COR-L47 (cell line): Measurements from ENCODE around the gene MAST2.
"Not testable (repeated sequence)": the region's sequence is repeated elsewhere in the genome, so short reads cannot be mapped to it uniquely, and the experiment has no call there.

Experiments used
- DNase-seq: peaks from one replicate; lab custom pipeline; 2025; lab: John Stamatoyannopoulos, UW

Gene MAST2

DNA sequence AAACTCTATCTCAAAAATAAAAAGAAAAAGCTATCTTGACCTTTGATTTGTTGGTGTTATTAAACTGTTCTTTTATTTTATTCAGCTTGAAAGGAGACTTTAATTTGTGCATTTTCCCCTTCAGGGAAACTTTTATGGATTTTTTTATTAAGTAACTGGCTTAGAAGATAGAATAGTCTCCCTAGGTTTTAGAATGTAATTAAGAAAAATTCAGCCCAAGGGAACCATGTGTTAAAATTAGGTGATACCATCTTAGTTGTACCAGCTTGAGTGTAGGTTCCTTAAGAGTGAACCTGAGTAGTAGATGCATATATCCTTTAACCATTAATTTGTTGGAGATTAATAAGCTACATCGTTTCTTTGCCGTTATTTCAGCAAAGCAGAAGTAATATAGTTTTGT, 11.4 kb downstream of the MAST2 start:
- no peak for DNase-seq

DNA sequence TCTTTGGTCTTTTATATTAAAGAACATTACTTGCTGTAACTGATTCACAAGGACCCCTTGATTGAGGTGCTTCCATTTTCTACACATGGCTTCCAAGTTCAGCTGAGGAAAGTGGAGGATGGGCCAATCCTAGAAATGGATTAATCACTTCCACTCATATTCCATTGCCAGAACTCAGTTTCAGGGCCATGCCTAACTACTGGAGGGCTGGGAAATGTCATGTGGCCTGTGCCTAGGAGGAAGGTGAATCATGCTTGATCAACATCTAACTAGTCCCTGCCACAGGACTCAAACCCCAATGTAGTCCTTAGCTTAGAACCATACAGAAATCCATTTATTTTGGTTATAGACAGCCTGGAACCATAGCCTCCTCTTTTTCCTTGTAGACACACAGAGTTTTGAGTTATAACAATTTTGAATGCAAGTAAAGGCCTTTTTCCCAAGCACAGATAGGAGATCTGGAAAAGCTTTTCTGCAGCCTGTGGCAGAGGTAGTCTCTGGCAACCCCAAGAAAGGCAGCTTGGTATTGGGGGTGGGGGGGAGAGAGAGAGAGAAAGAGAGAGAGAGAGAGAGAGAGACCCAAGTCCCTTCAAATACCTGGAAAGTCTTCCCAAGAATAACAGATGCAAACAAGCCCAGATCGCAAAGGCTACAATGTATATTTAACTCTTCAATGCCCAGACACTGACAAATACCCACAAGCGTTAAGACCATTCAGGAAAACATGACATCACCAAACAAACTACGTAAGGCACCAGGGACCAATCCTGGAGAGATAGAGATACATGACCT, 12.5 kb downstream of the MAST2 start:
- no peak for DNase-seq

DNA sequence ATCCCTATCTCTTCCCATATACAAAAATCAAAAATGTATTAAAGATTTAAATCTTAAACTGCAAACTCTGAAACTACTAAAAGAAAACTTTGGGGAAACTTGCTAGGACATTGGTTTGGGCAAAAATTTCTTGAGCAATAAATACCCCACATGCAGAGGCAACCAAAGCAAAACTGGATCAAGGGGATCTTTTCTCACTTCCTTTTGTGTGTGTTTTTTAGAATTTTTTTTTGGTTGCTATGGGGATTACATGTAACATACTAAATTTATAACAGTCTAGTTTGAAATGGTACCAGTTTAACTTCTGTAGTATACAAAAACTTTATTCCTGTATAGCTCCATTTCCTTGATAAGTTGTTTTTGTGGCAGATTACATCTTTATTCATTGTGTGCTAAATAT, 16.8 kb downstream of the MAST2 start:
- no peak for DNase-seq

DNA sequence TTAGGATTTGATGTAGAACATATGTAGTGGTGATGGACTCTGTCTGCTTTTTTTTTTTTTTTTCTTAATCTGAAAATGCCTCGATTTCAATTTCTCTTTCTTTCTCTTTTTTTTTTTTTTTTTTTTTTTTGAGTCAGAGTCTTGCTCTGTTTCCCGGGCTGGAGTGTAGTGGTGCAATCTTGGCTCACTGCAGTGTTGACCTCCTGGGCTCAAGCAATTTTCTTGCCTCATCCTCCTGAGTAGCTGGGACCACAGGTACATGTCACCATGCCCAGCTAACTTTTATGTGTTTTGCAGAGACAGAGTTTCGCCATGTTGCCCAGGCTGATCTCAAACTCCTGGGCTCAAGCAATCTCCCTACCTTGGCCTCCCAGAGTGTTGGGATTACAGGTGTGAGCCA, 17.4 kb downstream of the MAST2 start:
- no peak for DNase-seq

DNA sequence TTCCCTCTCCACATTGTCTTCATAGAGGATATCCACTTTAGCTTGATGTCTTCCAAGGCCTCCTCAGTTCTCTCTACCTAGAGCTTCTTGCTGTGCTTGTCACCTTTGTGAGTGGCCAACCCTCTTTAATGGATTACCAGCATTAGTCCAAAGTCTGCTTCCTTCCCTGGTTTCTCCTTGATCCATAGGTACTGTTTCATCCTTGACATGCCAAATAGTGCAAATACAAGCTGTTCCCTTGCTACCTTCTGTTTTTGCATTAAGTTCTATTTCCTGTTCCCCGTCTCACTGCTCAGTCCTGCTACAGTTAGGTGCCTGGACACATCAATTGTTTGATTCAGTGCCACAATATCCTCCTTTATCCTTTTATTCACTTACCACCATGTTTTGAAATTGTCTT, 19.2 kb downstream of the MAST2 start:
- DNase-seq: no peak

DNA sequence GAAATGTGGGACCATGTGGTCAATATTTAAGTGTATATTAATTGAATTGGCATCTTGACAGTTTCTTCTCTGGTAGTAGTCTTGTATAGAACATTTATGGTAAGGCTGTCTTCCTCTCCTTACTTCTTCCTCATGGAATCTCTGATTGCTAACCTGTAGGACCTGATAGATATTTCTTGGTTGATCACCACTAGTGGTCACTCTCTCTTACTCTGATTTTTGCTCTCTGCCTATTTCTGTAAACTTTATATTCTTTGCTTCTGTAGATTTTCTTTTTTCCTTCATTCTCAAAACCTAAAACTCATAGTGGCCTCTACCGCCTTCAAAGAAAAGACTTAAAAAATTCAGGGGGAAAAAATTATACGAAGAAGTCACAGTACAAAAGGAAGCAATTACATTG, 21.2 kb downstream of the MAST2 start:
- no peak for DNase-seq

DNA sequence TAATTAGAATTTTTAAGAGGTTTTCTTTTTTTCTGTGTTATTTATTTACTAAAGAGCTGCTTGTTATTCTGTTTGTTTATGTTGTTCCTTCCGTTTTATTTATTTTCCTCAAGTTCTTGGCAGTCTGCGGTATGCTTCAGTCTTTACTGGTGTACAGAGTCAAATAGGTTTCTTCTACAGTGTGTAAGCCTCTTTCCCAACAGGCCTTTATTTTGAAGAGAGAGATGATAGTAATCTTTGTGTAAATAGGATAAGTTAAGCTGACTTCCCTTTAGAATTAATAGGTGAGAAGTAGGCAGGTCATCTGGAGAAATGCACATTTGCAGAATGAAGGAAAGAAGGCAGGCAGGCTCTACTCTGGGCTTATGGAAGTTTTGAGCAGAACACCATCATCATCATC, 23.8 kb downstream of the MAST2 start:
- no peak for DNase-seq

DNA sequence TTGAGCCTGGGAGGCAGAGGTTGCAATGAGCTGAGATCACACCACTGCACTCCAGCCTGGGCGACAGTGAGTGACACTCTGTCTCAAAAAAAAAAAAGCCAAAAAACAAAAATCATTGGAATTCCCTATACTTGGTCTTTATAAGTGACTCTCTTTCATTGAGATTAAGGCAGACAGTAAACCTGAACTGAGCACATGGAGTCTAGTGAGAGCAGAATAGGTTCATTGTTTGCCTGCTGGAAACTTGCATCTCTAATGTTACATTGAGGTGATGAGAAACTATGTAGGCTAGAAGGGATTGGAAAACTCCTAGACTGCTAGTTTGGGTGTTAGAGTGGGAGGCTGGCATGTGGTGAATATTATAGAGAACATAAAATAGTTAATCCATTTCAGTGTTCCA, 25.4 kb downstream of the MAST2 start:
- DNase-seq: no peak

DNA sequence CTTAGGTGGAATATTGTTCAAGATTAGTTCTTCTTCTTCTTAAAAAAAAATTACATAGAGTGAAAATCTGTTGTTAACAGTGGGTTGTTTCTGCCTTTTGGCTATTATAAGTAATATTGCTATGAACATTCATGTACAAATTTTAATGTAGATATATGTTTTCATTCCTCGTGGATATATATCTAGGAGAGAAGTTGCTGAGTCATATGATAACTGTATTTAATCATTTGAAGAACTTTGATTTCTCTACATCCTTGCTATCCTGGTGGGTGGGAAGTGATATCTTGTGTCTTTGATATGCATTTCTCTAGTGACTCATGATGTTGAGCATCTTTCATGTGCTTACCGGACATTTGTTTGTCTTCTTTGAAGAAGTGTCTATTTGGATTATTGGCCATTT, 29.9 kb downstream of the MAST2 start:
- DNase-seq: no peak

DNA sequence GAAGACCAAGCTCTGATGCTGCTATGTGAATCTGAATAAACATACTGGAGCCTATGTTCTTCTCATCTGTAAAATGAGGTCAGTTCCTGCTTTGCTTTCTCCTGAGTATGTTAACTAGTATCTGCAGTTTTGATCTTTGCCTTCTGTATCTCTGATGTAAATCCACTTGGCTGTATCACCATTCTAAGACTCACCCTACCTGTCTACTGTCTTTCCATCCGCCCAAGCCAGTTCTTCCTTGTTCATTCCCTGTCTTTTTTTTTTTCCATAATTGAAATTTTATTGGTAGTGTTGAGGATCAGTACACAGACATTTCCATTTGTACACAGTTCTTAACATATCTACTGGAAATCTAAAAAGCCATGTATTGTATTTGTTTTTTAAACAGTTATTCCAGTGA, 31.3 kb downstream of the MAST2 start:
- no peak for DNase-seq

DNA sequence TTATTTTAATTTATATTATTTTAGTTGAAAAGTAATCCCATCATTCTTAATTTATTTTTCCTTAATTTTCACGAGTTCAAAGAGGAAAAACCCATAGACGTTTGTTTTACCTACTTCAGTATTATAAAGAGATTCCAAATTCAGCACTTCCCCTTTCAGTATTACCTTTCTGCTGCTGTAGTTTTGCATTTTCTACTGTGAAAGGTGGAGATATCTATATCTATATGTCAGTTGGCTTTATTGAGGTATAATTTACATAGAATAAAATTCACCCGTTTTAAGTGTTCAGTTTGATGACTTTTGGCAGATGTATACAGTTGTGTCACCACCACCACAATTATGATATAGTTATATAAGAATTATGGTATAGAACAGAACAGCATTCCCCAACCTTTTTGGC, 33.0 kb downstream of the MAST2 start:
- DNase-seq: no peak

DNA sequence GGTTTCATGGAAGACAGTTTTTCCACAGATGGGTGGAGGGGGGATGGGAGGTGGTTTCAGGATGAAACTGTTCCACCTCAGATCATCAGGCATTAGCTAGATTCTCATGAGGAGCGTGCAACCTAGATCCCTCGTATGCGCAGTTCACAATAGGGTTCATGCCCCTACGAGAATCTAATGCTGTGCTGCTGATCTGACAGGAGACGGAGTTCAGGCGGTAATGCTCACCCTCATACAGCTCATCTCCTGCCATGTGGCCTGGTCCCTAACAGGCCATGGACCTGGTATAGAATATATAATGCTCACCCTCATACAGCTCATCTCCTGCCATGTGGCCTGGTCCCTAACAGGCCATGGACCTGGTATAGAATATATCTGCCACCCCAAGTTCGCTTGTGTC, 33.4 kb downstream of the MAST2 start:
- DNase-seq: not testable (repeated sequence)

DNA sequence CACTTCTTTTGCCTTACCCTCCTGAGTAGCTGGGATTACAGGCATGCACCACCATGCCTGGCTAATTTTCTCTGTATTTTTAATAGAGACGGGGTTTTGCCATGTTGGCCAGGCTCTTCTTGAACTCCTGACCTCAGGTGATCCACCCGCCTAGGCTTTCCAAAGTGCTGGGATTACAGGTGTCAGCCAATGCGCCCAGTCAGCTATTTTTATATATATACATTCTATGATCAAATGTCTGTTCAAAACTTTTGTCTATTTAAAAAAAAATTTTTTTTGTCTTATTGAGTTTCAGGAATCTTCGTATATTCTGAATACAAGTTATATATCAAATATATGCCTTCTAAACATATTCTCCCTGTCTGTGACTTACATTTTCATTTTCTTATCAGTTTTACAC, 34.9 kb downstream of the MAST2 start:
- DNase-seq: not testable (repeated sequence)

DNA sequence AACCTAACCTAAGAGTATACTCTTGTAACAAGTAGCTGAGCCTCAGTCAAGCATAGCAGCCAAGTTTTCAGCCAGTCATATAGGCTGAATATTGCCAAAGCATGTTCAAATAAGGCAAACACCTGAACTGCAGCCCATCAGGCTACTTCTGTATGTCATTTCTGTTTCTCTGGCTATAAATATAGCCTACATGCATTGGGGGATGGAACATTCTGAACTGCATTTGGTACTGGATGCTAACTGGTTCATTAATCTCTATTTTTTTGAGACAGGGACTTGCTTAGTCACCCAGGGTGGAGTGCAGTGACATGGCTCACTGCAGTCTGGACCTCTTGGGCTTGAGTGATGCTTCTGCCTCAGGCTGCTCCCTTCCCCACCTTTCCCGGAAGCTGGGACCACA, 37.3 kb downstream of the MAST2 start:
- DNase-seq: no peak

DNA sequence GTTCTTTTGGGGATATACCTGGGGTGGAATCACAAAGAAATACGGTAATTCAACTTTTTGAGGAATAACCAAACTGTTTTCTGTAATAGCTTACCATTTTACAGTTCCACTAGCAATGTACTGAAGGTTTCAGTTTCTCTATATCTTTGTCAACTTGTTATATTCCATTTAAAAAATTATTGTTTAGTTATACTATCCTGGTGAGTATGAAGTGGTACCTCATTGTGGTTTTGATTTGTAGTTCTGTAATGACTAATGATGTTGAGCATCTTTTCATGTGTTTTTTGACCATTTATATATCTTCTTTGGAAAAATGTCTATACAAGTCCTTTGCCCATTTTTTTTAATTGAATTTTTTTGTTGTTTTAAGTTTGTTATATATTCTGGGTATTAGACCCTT, 39.4 kb downstream of the MAST2 start:
- DNase-seq: no peak

DNA sequence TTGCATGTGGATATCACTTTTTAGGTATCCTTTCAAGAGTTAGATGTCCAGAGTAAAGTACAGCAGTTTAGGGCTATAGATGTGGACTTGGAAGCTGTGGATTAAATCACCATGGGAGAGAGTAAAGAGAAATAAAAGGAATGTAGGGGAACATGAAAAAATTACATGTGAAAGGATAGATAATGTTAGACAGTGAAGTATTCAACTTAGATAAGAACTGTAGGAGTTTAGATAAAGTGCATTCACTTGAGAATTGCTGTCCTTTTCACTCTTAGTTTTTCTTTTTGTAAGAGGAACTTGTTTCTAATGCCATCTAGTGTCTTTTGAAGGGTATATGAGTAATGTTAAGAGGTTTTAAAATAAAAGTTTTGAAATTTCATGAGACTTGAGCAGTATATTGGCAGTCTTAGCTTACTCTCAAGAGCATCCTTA, 40.1 kb downstream of the MAST2 start:
- no peak for DNase-seq

DNA sequence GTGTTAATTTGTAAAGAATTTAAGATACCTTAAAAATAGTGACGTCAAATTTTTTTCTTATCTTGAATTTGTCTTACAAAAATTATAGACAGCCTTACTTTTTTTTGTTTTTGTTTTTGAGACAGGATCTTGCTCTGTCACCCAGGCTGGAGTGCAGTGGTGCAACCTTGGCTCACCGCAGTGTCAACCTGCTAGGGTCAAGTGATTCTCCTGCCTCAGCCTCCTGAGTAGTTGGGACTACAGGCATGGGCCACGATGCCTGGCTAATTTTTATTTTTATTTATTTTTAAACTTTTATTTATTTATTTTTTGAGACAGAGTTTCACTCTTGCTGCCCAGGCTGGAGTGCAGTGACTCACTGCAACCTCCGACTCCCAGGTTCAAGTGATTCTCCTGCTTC, 40.6 kb downstream of the MAST2 start:
- not testable (repeated sequence) for DNase-seq

DNA sequence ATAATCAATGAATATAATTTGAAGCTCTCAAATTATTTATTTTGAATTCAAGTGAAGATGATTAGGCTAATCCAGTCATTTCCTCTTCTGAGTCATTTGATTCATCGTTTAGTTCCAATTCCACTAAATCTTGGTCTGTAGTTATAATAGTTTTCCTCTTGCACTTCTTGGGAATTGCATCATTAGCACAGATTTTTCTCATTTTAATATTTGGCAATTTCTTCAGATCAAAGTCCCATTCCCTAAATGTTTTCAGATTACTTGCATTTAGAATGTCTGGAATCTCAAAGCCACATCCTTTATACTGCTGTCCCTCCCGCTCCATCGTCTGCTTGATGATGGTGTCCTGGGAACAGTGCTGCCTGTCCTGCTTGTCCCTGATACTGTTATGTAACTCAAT, 43.5 kb downstream of the MAST2 start:
- DNase-seq: no peak

DNA sequence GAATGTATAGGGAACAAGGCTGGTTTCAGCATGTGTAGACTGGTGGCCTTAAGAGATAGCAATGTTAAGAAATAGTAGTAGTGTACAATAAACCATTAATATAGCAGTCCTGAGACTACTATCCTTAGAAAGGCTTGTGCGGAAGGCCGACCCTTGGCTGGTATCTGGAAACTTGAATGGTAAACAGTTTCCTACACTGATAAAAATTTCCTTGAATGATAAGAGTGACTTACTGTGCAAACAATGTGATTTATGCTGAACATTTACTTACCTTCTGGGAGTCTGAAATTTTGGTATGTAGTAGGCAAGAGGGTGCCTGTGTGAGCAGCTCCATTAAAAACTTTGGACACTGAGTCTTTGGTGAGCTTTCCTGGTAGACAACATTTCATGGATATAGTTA, 44.7 kb downstream of the MAST2 start:
- no peak for DNase-seq

DNA sequence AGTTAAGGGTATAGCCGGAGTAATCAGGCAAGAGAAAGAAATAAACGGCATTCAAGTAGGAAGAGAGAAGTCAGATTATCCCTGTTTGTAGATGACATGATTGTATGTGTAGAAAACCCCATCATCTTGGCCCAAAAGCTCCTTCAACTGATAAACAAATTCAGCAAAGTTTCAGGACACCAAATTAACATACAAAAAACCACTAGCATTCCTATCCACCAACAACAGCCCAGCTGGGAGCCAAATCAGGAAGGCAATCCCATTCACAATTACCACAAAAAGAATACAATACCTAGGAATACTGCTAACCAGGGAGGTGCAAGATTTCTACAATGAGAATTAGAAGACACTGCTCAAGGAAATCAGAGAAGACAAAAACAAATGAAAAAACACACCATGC, 45.3 kb downstream of the MAST2 start:
- DNase-seq: no peak

DNA sequence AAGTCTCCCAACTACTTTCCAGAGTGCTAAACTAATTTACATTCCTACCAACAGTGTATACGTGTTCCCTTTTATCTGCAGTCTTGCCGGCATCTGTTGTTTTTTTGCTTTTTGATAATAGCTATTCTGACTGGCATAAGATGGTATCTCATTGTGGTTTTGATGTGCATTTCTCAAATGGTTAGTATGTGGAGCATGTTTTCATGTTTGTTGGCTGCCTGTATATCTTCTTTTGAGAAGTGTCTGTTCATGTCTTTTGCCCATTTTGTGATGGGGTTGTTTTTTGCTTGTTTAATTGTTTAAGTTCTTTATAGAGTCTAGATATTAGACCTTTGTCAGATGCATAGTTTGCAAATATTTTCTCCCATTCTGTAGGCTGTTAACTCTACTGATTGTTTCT, 46.6 kb downstream of the MAST2 start:
- DNase-seq: no peak

DNA sequence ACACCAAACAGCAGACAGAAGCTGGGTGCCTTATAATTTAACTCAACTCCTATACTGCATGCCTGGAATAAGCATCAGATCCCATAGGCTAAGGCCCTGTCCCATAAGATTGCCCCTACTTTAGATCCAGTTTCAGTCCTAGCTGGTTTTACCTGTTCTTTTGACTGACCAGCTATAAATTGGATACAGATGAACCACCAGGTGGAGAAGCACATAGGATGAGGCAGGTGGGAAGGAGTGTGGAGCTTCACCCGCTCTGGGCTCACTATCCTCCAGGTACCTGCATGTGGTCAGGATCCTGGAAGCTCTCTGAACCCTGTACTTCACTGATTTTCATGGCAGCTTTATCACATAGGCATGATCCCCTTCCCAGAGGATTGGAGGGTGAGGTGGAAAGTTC, 51.3 kb downstream of the MAST2 start:
- no peak for DNase-seq

DNA sequence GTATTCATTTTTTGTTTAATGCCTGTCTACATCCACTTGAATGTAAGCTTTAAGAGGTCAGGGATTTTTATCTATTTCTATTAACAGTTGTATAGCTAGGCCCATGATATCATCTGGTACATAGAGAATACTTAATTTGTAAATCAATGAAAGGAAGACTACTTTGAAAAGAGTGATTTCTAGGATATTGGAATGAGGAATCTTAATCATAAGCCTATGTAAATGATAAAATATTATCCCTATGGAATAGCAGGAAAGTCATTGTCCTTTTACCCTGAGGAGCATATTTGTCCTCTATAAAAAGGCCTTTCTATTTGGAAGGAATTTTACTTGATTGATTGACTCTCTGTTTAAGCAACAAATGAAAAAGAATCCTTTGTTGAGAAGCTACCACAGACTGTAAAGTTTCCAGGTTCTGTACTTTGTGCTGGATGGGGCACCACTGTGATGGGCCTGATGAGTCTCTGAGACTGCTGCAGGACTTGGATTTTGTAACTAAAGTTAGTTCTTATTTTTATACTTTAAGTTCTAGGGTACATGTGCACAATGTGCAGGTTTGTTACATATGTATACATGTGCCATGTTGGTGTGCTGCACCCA, 53.8 kb downstream of the MAST2 start:
- DNase-seq: no peak
